EL (cell line): ENCODE measurements around the gene CDK9.
"Not testable (repeated sequence)": the region's sequence is repeated elsewhere in the genome, so short reads cannot be mapped to it uniquely, and the experiment has no call there.

ENCODE experiments used
- DNase-seq: peaks from one replicate; pipeline ENCODE4 v3.0.0-alpha.2; 2016

The CDK9 gene

DNA sequence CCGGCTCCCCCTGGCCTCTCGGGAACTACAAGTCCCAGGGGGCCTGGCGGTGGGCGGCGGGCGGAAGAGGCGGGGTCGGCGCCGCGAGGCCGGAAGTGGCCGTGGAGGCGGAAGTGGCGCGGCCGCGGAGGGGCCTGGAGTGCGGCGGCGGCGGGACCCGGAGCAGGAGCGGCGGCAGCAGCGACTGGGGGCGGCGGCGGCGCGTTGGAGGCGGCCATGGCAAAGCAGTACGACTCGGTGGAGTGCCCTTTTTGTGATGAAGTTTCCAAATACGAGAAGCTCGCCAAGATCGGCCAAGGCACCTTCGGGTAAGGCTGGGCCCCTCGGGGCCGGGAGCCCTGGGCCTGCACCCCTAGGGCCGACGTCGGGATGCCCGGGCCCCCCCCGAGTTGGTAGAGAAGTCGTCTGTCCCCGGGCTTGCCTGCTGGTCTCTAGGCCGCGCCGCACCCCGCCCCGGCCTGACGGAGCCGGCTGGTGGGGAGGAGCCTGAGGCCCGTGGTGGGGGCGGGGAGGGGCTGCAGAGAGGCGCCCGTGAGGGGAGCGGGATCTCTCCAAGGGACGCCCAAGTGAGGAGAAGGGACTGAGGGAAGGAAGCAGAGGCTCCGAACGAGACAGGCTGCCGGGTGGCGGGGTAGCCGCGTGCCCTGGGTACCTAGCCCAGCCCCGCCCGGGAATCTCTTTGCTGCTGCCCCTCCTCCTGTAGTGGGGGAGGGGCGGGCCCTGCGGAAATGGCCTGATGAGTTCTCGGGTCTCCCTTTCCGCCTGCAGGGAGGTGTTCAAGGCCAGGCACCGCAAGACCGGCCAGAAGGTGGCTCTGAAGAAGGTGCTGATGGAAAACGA is at the start of gene CDK9:
CDK9 (plus strand) TSS at position 102 of the 840 bp plus-strand sequence; CDS start at position 217, 115 bp downstream.
- peak; percentile 89 for DNase-seq

DNA sequence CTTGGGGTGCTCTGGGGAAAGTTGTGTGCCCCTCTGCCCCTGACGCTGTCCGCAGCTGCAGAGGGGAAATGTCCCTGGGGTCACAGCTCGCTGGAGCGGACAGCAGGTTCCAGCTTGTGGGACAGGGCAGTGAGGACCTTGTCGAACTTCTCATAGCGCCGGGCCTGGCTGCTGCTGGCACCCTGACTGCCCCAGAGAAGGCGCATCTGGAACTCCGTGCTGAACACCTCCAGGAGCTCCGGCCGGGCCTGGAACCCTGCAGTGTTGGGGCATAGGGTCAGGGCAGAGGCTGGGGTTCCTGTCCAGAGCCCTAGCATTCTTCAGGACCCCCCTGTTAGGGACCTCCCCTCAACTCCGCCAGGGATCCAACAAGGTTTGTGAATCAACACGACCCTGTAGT is 47.2 kb upstream of the CDK9 start:
- DNase-seq, result no peak

DNA sequence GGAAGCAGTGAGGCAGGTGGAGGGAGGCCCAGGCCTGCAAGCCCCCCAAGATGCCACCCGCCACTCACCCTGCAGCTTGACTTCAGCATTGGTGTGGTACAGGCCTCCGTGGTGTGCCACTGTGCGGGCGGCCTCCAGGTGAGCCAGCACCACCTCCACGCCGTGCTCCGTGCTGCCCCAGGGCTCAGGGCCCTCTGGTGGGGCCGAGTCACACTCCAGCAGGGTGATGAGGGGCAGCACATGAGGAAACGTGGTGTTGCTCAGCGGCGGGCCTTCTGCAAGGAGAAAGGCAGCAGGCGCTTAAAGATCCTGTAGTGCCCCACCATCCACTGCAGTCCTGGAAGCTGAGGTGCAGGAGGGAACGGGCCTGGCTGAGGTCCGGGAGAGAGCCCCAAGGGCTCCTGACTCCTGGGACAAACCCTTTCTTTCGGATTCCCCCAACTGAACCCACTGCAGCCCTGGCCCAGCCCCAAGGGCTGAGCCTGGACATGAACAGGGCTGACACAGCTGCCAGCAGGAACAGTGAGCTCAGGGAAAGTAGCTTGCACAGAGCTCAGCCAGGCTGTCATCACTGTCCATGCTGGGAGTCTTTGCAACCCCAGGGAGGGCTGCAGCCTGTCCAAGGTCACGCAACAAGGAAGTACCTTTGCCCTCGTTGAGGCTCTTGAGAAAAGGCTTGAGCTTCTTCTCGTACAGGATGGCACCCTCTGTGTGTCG is 46.1 kb upstream of the CDK9 start:
- no peak for DNase-seq

DNA sequence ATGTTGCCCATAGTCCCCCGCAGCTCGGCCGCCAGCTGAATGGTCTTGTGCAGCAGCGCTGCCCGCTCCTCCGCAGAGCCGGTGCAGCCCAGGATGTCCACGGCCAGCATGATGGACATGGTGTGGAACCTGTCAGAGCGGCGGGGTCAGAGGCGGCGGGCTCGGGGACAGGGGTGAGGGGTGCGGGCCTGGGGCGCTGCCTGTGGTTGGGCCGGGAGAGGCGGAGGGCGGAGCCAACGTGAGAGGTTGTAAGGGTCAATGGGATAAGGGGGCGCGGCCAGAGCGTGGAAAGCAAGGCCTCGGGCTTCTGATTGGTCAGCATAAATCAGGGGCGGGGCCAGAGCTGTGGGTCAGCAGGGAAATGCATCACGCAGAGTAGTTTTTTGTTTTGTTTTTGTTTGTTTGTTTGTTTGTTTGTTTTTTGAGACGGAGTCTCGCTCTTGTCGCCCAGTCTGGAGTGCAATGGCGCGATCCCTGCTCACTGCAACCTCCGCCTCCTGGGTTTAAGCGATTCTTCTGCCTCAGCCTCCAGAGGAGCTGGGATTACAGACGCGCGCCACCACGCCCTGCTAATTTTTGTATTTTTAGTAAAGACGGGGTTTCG is 43.9 kb upstream of the CDK9 start:
- peak; percentile 78 for DNase-seq

- peak; percentile 94 for DNase-seq
These were observed 43.3 kb upstream of the CDK9 start for GRCh38 chr9:127742435-127743088.

- DNase-seq, result no peak
These were observed 41.3 kb upstream of the CDK9 start for GRCh38 chr9:127744398-127745110.

DNA sequence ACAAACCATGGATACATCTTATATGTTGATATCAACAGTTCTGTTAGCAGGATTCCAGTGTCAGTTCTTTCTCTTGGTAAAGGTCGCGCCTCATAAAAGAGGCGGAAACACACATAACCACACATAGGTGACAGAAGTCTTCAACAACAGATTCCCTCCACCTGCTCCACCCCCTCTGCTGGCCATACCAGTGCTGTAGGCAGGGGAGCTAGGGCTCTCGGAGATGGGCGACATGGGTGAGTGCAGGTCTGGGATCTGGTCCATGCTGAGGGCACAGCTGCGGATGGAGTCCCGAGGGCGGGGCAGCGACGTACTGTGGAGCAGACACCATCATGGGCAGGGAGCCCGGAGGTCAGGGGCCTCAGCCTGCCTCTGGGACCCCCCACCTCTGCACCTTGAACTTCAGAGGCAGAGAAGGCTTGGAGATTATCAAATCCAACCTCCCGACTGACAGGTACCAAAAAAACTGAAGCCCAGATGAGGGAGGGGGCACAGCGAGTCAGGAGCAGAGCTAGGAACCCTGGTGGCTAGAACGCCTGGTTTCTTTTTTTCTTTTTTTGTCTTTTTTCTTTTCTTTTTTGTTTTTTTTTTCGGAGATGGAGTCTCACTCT is 38.8 kb upstream of the CDK9 start:
- no peak for DNase-seq

DNA sequence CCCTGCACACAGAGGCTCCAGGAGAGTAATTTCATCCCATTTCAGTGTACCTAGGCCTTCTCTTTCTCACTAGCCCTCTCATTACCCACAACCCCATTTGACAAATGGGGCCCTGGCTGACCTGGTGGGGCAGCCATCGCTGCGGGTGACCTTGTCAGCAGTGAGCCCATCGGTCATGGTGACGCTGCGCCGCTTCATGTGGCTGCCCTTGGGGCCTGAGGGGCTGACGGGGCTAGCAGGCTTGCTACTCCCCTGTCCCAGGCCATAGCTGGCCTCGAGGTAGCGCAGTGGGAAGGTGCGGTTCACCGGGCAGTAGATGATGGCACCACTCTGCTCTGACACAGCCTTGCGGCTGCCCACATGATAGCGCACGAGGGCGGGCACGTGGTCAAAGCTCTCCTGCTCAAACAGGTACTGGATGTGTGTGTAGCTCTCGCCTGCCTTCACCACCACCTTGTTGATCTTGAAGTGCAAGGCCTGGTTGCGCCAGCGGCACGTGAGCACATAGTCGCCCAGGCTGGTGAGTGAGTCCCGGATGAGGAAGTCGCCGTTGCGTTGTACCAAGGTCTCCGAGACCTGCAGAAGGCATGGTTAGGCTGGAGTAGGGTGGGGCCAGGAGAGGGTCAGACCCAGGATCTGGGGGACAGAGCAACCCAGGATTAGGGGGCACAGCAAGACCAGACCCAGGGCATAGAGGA is 36.6 kb upstream of the CDK9 start:
- no peak for DNase-seq

DNA sequence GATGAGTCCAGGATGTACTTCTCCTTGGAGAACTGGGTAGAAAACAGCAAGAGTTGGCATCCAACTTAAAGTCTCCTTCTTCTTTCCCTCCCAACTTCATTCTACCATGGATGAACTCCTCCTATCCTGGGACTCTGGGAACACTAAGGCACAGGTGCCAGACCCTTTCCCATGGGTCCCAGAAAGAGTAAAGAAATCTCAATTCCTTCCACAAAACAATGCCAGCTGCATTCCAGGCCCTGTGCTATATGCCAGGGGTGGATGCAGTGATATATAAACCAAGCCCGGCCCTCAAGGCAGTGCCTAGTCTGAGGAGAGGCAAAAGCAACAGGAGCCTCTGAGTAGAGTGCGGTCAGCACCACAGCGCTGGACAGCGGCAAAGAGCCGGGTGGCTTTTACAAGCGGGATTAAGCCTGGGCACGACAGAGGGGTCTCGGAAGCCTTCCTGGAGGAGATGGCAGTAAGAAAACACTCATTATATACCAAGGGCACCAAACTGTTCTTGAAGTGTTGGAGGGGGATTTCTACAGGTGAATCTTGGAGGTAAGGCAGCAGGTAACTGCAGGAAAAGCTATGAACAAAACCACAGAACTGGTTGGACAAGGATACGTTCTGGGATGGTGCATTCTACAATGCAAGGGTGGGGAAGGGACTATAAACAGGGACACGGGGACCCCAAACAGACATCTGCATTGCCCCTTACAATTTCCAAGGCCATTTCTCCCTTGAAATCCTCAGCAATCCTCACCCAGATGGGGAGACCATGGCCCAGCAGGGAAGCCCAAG is 34.4 kb upstream of the CDK9 start:
- DNase-seq, result no peak

DNA sequence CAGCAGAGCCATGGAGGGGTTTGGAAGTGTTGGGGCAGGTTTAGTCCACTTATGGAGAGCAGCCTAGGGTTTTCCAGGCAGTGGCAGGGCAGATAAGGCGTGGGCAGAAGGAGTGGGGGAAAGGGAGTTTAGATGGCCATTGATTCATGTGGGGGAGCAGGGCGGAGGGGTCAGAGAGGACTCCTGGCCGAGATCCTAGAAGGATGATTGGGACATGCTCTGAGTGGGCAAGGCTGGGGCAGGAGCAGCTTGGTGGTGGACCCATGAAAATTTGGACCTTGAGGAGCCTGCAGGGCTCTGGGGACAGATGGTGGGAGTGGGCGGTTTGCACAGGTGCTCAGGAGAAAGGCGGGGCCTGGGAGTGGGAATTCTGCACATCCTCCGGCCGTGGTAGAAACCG is 32.7 kb upstream of the CDK9 start:
- DNase-seq, result no peak

DNA sequence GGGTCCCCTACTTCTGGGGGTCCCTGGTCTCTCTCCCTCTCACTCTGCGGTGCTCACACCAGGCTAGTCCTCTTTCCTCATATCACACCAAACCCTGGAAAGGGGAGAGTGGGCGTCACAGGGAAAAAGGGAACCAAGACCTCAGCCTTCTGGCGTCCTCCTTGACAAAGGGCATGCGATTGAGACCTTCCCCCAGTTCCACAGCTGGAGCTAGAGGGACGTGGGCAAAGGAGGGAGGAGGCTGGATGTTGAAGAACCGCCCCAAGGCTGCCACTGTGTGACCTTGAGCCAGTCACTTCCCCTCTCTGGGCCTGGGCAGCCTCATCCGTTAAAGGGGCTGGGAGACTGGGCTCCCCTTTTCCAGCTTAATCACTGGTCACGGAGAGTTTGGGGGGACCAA is 32.2 kb upstream of the CDK9 start:
- DNase-seq, result no peak

GRCh38 chr9:127754099-127755060 is 31.5 kb upstream of the CDK9 start:
- DNase-seq, result peak; percentile 34

DNA sequence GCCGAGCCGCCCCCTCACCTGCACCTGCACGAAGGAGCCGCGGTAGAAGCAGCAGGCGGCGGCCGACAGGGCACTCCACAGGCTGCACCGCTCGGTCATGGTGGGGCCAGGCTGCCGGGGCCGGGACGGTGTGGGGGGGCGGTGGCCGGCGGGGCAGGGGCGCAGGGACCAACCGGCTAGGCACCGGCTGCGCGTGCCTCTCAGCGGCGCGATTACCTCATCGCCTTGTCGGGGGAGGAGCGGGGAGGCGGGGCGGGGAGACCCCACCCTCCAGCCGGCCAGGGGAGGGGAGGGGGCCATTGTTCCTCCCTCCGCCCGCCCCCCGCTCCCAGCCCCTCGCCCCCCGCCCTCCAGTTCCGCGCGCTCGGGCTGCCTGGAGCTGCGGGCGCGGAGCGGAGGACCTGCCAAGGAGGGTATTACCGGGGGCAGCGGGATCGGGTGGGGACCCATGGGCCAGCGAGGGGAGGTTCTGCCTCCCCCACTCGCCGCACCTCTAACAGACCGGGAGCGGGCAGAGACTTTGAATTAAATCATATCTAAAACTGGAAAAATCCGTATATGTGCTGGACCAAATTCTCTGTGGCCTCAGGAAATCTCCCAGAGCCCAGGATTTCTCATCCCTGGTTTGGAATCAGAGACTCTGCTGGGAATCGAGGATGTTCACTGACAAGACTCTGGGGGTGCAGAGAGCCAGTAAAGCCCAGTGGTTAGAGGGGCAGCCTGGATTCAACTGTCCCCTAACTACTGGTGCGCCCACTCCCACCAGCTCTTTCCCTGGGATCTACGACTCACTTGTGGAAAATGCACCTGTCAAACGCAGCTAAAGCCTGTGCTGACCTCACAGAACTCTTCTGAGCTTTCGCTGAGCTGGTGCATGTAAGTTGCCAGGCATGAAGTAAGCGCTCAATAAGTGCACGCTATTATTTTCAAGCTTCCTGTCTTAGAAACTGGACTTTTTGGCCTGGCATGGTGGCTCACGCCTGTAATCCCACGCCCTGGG is 30.5 kb upstream of the CDK9 start:
- DNase-seq, result no peak

DNA sequence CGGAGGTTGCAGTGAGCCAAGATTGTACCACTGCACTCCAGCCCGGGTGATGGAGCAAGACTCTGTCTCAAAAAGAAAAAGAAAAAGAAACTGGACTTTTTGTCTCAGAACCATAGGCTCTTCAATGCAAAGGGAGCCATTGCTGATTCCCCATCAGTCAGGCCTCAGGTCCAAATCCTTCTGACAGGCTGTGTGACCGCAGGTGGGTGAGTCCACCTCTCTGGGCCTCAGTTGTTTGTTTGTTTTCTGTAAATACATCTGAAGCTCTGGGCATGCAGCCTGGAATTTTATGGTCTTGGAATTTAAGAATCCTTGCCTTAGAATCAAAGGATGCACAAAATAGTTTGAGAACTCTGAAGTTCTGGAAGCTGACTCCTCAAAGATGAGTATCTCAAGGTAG is 29.6 kb upstream of the CDK9 start:
- DNase-seq, result no peak

DNA sequence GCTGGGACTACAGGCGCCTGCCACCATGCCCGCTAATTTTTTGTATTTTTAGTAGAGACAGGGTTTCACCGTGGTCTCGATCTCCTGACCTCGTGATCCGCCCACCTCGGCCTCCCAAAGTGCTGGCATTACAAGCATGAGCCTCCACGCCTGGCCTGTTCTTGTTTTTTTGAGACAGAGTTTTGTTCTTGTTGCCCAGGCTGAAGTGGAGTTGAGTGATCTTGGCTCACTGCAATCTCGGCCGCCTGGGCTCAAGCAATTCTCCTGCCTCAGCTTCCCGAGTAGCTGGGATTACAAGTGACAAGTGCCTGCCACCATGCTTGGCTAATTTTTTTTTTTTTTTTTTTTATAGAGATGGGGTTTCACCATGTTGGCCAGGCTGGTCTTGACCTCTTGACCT is 29.1 kb upstream of the CDK9 start:
- not testable (repeated sequence) for DNase-seq

DNA sequence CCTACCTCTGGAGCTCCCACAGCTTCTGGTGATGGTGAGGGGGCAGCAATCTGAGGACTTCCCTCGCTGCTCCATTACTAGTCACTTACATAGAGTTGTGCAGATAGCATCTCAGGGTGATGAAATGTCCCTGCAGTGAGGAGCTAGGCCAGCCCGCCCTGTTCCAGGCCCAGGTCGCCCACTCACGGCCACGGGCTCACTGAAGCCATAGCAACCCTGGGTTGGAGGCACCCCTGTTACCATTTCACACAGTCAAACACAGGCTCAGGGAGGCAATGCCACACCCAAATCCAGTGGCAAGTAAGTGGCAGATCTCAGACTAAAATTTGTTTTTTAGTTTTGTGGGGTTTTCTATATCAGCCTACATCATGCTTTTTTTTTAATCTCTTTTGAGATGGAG is 27.0 kb upstream of the CDK9 start:
- no peak for DNase-seq

GRCh38 chr9:127761061-127761460 is 24.8 kb upstream of the CDK9 start:
- DNase-seq, result no peak

GRCh38 chr9:127761491-127761956 is 24.3 kb upstream of the CDK9 start:
- DNase-seq, result no peak
